Measurements from ENCODE around the gene DRICH1.
"Not testable (repeated sequence)": the region's sequence is repeated elsewhere in the genome, so short reads cannot be mapped to it uniquely, and the experiment has no call there.

Gene DRICH1

GRCh38 chr22:23563111-23563510, 69.0 kb downstream of the DRICH1 start:
- H3K4me3 ChIP-seq (ENCODE audit: control insufficient read depth, low read depth, low read length) = no peak overlapping the region
- DNase-seq (ENCODE audit: low read depth) = no peak
- no peak for TF ChIP-seq CTCF (conservative IDR thresholded peaks at IDR 0.05; ENCODE audit: control insufficient read depth, insufficient read depth, low read depth, low read length)

GRCh38 chr22:23562186-23562585, 69.9 kb downstream of the DRICH1 start:
- no peak for DNase-seq (ENCODE audit: low read depth)
- no peak overlapping the region for H3K4me3 ChIP-seq (ENCODE audit: control insufficient read depth, low read depth, low read length)
- TF ChIP-seq CTCF (conservative IDR thresholded peaks at IDR 0.05; ENCODE audit: control insufficient read depth, insufficient read depth, low read depth, low read length) = no peak

GRCh38 chr22:23561025-23561510, 71.1 kb downstream of the DRICH1 start:
- DNase-seq (ENCODE audit: low read depth); H3K4me3 ChIP-seq (ENCODE audit: control insufficient read depth, low read depth, low read length): not testable (repeated sequence)

- DNase-seq (ENCODE audit: low read depth); H3K4me3 ChIP-seq (ENCODE audit: control insufficient read depth, low read depth, low read length): not testable (repeated sequence)
Measured at GRCh38 chr22:23560215-23560614, 71.9 kb downstream of the DRICH1 start.
